ENCODE results near the gene SERPINE2. TPM values are rescaled to one million over a fixed set of nuclear protein-coding genes. Genes with fewer than 3 reads are reported as not detected.

SERPINE2 gene
- total RNA-seq, 1 donor from 2014 or later = 9.8 TPM

DNA sequence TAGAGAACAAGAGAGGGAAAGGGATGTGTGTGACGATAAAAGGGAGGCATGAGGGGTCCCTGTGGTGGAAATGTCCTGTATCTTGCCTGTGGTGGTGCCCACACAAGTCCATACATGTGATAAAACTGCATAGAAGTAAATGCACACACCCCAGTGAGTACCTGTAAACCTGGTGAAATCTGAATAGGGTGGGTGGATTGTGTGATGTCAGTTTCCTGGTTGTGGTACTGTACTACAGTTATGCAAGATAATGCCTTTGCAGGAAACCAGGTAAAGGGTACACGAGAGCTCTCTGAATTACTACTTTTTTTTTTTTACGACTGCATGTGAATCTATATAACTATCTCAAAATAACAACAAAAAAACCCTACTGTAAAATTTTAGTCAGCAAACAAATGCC, 22.1 kb downstream of the SERPINE2 start:
- Histone ChIP-seq H3K36me3 (no peaks in the 10 kb centered on the region), H3K27me3 (ENCODE audit: low read depth) (peaks cover 10% of the 10 kb centered on the region), H3K27ac (replicated peaks) (no peak overlapping the region), H3K4me3 (no peak overlapping the region), H3K4me1 (no peaks in the 10 kb centered on the region), H3K9me3 (replicated peaks) (no peaks in the 10 kb centered on the region)
- TF ChIP-seq, protein P1, sequence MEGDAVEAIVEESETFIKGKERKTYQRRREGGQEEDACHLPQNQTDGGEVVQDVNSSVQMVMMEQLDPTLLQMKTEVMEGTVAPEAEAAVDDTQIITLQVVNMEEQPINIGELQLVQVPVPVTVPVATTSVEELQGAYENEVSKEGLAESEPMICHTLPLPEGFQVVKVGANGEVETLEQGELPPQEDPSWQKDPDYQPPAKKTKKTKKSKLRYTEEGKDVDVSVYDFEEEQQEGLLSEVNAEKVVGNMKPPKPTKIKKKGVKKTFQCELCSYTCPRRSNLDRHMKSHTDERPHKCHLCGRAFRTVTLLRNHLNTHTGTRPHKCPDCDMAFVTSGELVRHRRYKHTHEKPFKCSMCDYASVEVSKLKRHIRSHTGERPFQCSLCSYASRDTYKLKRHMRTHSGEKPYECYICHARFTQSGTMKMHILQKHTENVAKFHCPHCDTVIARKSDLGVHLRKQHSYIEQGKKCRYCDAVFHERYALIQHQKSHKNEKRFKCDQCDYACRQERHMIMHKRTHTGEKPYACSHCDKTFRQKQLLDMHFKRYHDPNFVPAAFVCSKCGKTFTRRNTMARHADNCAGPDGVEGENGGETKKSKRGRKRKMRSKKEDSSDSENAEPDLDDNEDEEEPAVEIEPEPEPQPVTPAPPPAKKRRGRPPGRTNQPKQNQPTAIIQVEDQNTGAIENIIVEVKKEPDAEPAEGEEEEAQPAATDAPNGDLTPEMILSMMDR (IDR thresholded peaks at IDR 0.05; ENCODE audit: borderline replicate concordance) = no peak
- no peak for DNase-seq
- intact Hi-C loops (cut with micrococcal nuclease) = no loop called here

DNA sequence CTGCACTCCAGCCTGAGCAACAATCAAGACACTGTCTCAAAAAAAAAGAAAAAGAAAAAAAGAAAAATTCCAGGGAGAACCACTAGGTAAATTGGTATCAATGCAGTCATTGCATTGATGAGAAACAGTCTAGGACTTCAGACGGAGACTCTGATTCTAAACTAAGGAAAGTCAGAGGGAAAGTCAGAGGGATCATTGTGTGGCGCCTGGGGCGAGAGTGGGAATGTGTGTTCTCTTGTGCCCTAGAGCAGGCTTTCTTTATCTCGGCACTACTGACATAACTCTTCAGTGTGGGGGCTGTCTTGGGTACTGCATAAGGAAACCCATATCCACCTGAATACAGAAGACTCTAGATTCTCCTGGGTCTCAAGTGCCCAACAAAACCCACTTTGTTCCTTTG, 24.8 kb downstream of the SERPINE2 start:
- no peak for DNase-seq
- no peaks in the 10 kb centered on the region for H3K9me3 ChIP-seq (replicated peaks)
- intact Hi-C loops (cut with micrococcal nuclease) = no loop called here

DNA sequence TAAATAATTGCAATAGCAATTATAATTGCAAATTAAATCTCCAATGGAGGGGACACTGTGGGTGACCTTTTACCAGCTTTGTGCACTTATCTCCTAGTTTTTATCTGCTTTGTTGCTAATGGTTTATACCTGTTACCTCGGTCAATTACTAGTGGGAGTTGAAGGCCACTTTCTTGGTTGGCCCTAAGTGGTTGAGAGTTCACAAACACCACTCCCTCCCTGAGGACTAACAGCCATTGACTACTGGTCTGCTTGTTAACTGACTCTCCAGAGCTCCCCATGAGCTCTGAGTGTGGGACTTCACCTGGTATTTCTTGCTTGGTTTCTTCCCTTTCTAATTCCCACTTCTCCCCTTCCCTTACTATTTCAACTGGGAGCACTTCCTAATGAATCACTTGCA, 27.2 kb downstream of the SERPINE2 start:
- no peaks in the 10 kb centered on the region for H3K36me3 ChIP-seq
- H3K27ac ChIP-seq (replicated peaks) = no peak overlapping the region
- intact Hi-C loops (cut with micrococcal nuclease) = no loop called here
- no peaks in the 10 kb centered on the region for H3K4me1 ChIP-seq
- no peak for DNase-seq
- H3K9me3 ChIP-seq (replicated peaks) = no peaks in the 10 kb centered on the region
- H3K4me3 ChIP-seq = no peak overlapping the region
- peaks cover 29% of the 10 kb centered on the region for H3K27me3 ChIP-seq (ENCODE audit: low read depth)
- TF ChIP-seq, protein P1 (IDR thresholded peaks at IDR 0.05; ENCODE audit: borderline replicate concordance) = no peak

More for the DNA sequence above, 24.8 kb downstream of the SERPINE2 start:
- TF ChIP-seq, protein P1 (IDR thresholded peaks at IDR 0.05; ENCODE audit: borderline replicate concordance) = no peak
- Histone ChIP-seq H3K4me1 (no peaks in the 10 kb centered on the region), H3K36me3 (no peaks in the 10 kb centered on the region), H3K27me3 (ENCODE audit: low read depth) (peaks cover 11% of the 10 kb centered on the region), H3K27ac (replicated peaks) (no peak overlapping the region), H3K4me3 (no peak overlapping the region)

DNA sequence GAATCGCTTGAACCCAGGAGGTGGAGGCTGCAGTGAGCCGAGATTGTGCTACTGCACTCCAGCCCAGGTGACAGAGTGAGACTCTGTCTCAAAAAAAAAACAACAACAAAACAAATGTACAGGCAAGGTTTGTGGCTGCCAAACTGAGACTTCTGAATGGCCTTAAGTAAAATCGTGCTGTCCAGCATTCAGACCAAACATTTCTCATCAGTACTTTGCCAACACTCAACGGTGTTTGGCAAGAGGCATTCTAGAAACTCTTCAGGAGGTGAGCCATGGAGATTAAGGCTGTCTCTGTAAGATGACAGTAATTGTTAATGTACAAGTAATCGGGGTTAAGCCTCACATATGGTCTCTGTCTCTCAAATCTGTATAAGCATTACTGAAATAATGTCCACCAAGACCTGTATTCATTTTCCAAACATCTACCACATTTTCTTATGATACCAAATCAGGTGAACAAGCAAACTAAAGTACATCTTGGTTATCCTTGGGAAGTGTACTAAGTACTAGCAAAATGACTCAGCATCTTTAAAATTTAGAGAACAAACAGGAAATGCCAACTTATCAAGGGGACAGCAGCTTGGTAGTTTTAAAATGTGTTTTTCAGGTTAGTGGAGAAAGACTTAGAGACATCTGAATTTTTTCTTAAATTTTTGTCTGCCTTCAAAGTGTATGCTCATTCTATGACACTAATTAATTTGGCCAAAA, 29.3 kb downstream of the SERPINE2 start:
- H3K36me3 ChIP-seq = no peaks in the 10 kb centered on the region
- TF ChIP-seq, protein P1 (IDR thresholded peaks at IDR 0.05; ENCODE audit: borderline replicate concordance) = no peak
- H3K27ac ChIP-seq (replicated peaks) = no peak overlapping the region
- DNase-seq = no peak
- no peaks in the 10 kb centered on the region for H3K9me3 ChIP-seq (replicated peaks)
- H3K27me3 ChIP-seq (ENCODE audit: low read depth) = peaks cover 37% of the 10 kb centered on the region
- H3K4me3 ChIP-seq = no peak overlapping the region
- H3K4me1 ChIP-seq = no peaks in the 10 kb centered on the region
- intact Hi-C loops (cut with micrococcal nuclease) = no loop called here

DNA sequence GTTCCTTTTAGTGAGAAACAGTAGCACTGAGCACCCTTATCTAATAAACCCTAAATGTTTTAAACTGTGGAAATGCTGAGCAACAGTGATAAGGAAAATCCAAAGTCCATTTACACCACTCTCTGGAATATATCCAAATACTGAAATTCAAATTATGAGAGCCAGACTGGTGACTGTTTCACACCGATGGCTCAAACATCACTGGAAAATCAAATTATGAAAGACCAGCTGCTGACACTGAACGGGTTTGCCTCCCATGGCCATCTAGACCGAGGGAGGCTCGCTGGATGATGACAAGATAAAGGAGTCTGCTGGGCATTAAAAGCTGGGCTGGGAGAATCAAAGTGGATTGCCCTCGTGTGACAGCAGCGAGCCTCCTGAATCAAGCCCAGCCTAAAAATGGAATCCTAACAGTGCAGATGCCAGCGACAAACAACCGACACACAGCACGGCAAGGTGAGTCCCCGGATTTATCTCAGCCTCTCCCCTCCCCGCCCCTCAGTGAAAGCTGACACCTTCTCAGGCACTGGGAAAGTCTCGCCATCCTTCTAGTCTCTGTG, 30.3 kb downstream of the SERPINE2 start:
- H3K4me1 ChIP-seq = peaks cover 8% of the 10 kb centered on the region
- DNase-seq = no peak
- no peak overlapping the region for H3K4me3 ChIP-seq
- TF ChIP-seq, protein P1 (IDR thresholded peaks at IDR 0.05; ENCODE audit: borderline replicate concordance) = no peak
- intact Hi-C loops (cut with micrococcal nuclease) = no loop called here
- no peak overlapping the region for H3K27ac ChIP-seq (replicated peaks)
- no peaks in the 10 kb centered on the region for H3K9me3 ChIP-seq (replicated peaks)
- H3K36me3 ChIP-seq = no peaks in the 10 kb centered on the region
- peaks cover 34% of the 10 kb centered on the region for H3K27me3 ChIP-seq (ENCODE audit: low read depth)

Data from left ventricle myocardium inferior (tissue), 1 donor.